Hepatocyte (in vitro differentiated cells): ENCODE results near the gene NPC1.

Experiments
- EZH2 ChIP-seq: fragments of 200-600 bp; sonication (generic); IDR thresholded peaks from 2 replicates; pipeline ENCODE4 v1.6.1; 2016; ENCODE audit warnings: antibody characterized with exemption, mild to moderate bottlenecking, borderline replicate concordance
- TF ChIP-seq, protein P1 (sequence below): fragments of 200-600 bp; sonication (generic); IDR thresholded peaks from 2 replicates; pipeline ENCODE4 v1.5.1; 2016; ENCODE audit warnings: antibody characterized with exemption, mild to moderate bottlenecking; ENCODE audit not compliant: poor library complexity

DNA sequence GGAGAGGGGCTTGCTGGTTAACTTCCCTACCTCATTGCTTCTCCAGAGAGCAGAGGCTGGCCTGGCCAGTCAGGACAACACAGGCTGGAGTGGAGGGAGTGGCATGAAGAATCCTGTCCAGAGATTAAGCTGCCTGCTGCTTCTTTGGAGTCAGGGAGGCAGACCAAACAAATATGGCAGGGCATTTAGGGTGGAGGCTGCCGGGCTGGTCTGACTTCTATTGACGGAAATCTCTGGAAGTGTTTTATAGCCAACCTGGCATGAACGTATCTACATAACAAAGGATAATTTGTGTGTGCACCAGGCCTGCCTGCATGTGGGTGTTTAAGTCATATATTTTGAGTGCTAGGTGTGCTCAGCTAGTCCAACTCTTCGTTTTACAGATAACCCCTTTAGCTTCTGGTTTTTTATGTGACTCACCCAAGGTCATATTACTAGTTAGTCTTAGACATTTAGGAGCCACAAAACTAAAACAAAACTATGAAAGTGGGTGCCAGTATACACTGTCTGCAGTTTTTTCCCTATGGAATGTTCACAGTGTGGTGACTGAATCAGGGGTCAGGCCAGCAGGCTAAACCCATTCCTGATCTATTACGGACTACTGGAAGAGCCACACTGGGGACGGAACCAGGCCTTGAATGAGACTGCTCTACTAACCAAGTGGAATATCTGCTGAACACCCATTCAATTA, 5.5 kb downstream of the NPC1 start:
- TF ChIP-seq, protein P1, sequence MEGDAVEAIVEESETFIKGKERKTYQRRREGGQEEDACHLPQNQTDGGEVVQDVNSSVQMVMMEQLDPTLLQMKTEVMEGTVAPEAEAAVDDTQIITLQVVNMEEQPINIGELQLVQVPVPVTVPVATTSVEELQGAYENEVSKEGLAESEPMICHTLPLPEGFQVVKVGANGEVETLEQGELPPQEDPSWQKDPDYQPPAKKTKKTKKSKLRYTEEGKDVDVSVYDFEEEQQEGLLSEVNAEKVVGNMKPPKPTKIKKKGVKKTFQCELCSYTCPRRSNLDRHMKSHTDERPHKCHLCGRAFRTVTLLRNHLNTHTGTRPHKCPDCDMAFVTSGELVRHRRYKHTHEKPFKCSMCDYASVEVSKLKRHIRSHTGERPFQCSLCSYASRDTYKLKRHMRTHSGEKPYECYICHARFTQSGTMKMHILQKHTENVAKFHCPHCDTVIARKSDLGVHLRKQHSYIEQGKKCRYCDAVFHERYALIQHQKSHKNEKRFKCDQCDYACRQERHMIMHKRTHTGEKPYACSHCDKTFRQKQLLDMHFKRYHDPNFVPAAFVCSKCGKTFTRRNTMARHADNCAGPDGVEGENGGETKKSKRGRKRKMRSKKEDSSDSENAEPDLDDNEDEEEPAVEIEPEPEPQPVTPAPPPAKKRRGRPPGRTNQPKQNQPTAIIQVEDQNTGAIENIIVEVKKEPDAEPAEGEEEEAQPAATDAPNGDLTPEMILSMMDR = no peak
- TF ChIP-seq EZH2 = no peak
